BE2C (cell line): ENCODE measurements around the gene NXPH4.

Source experiments
- DNase-seq: peaks from one replicate; pipeline ENCODE4 v3.0.0-alpha.2; 2020
- H3K27me3 ChIP-seq: fragments of 250-450 bp; sonication (Bioruptor Pico); 2 replicates; pipeline ENCODE4 v1.5.1; 2020; ENCODE audit warnings: mild to moderate bottlenecking
- H3K36me3 ChIP-seq: fragments of 250-450 bp; sonication (Bioruptor Pico); 2 replicates; pipeline ENCODE4 v1.5.1; 2020; ENCODE audit warnings: mild to moderate bottlenecking
- H3K4me1 ChIP-seq: fragments of 250-450 bp; sonication (Bioruptor Pico); 2 replicates; pipeline ENCODE4 v1.5.1; 2020
- H3K4me3 ChIP-seq: 2 replicates; pipeline ENCODE4 v1.5.1; 2011; ENCODE audit warnings: low read depth, low read length
- H3K9me3 ChIP-seq: fragments of 250-450 bp; sonication (Bioruptor Pico); 2 replicates; pipeline ENCODE4 v1.5.1; 2020
- CTCF ChIP-seq: IDR thresholded peaks from 2 replicates; pipeline ENCODE4 v1.5.1; 2012; ENCODE audit warnings: mild to moderate bottlenecking, low read depth, low read length

NXPH4 gene

GRCh38 chr12:57181561-57182155, 34.9 kb upstream of the NXPH4 start:
- Histone ChIP-seq H3K4me3 (no peak overlapping the region), H3K27me3 (no peaks in the 10 kb centered on the region), H3K36me3 (no peaks in the 10 kb centered on the region), H3K9me3 (no peaks in the 10 kb centered on the region), H3K4me1 (no peaks in the 10 kb centered on the region)
- TF ChIP-seq CTCF = no peak
- no peak for DNase-seq

- no peaks in the 10 kb centered on the region for H3K9me3 ChIP-seq
- DNase-seq = peak; percentile 84
- no peaks in the 10 kb centered on the region for H3K4me1 ChIP-seq
- TF ChIP-seq CTCF = peak; percentile 93
- H3K27me3 ChIP-seq = no peaks in the 10 kb centered on the region
- H3K36me3 ChIP-seq = no peaks in the 10 kb centered on the region
- H3K4me3 ChIP-seq = no peak overlapping the region
Observed at GRCh38 chr12:57182918-57183575, 33.5 kb upstream of the NXPH4 start.

GRCh38 chr12:57183939-57184725, 32.5 kb upstream of the NXPH4 start:
- DNase-seq = no peak
- Histone ChIP-seq H3K4me1 (no peaks in the 10 kb centered on the region), H3K9me3 (no peaks in the 10 kb centered on the region), H3K27me3 (no peaks in the 10 kb centered on the region), H3K36me3 (no peaks in the 10 kb centered on the region), H3K4me3 (no peak overlapping the region)
- TF ChIP-seq CTCF = no peak

GRCh38 chr12:57185403-57185802, 31.2 kb upstream of the NXPH4 start:
- no peak for TF ChIP-seq CTCF
- Histone ChIP-seq H3K4me3 (no peak overlapping the region), H3K27me3 (no peaks in the 10 kb centered on the region), H3K36me3 (no peaks in the 10 kb centered on the region), H3K4me1 (no peaks in the 10 kb centered on the region), H3K9me3 (no peaks in the 10 kb centered on the region)
- DNase-seq = no peak

- DNase-seq = no peak
- no peak for TF ChIP-seq CTCF
- Histone ChIP-seq H3K4me3 (no peak overlapping the region), H3K27me3 (no peaks in the 10 kb centered on the region), H3K4me1 (no peaks in the 10 kb centered on the region), H3K36me3 (no peaks in the 10 kb centered on the region), H3K9me3 (no peaks in the 10 kb centered on the region)
Observed at GRCh38 chr12:57185906-57186508, 30.6 kb upstream of the NXPH4 start.
